Vagina (tissue), 2 donors: ENCODE measurements around the gene ACAN.

ENCODE experiments used
- CTCF ChIP-seq, 3 experiments: fragments of 450-650 bp in 2 of 3; fragments of 200-600 bp in 1 of 3; sonication (generic) in 1 of 3; IDR thresholded peaks; one replicate each; pipeline ENCODE4 v1.5.1; 2017 to 2019; ENCODE audit warnings: antibody characterized with exemption in 3 of 3, mild to moderate bottlenecking in 2 of 3, moderate library complexity in 2 of 3
- POLR2A ChIP-seq, 2 donors: fragments of 450-650 bp; IDR thresholded peaks; one replicate each; pipeline ENCODE4 v1.6.1; 2017; ENCODE audit warnings: antibody characterized with exemption in 2 of 2, mild to moderate bottlenecking in 2 of 2, moderate library complexity in 2 of 2
- POLR2AphosphoS5 ChIP-seq, 2 donors: sonication (generic); formaldehyde crosslinking; IDR thresholded peaks; one replicate each; pipeline ENCODE4 v1.9.0; 2017; ENCODE audit warnings: antibody characterized with exemption in 2 of 2, mild to moderate bottlenecking in 2 of 2, low read depth in 1 of 2; ENCODE audit not compliant: insufficient read depth in 1 of 2

- no peak for TF ChIP-seq POLR2AphosphoS5 (IDR thresholded peaks at IDR 0.05; ENCODE audit: insufficient read depth in 1 of 2, low read depth in 1 of 2)
- TF ChIP-seq CTCF (IDR thresholded peaks at IDR 0.05): no peak
- no peak for TF ChIP-seq POLR2A (IDR thresholded peaks at IDR 0.05)
These were observed 11.2 kb downstream of the ACAN start for GRCh38 chr15:88814393-88814792.
